Measurements from ENCODE around the gene KCNS3. TPM values are rescaled to one million over a fixed set of nuclear protein-coding genes. Genes with fewer than 3 reads are reported as not detected.

Gene KCNS3, protein sequence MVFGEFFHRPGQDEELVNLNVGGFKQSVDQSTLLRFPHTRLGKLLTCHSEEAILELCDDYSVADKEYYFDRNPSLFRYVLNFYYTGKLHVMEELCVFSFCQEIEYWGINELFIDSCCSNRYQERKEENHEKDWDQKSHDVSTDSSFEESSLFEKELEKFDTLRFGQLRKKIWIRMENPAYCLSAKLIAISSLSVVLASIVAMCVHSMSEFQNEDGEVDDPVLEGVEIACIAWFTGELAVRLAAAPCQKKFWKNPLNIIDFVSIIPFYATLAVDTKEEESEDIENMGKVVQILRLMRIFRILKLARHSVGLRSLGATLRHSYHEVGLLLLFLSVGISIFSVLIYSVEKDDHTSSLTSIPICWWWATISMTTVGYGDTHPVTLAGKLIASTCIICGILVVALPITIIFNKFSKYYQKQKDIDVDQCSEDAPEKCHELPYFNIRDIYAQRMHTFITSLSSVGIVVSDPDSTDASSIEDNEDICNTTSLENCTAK
- 28.7 TPM for total RNA-seq
- long read RNA-seq, transcript KCNS3-201 (3 exons, 2,333 nt), result major isoform, 58 of 72 reads
- long read RNA-seq, partial matches to known transcripts, result 2 of 72 reads
- long read RNA-seq, other reads (novel, unspliced or antisense), result 10 of 72 reads

DNA sequence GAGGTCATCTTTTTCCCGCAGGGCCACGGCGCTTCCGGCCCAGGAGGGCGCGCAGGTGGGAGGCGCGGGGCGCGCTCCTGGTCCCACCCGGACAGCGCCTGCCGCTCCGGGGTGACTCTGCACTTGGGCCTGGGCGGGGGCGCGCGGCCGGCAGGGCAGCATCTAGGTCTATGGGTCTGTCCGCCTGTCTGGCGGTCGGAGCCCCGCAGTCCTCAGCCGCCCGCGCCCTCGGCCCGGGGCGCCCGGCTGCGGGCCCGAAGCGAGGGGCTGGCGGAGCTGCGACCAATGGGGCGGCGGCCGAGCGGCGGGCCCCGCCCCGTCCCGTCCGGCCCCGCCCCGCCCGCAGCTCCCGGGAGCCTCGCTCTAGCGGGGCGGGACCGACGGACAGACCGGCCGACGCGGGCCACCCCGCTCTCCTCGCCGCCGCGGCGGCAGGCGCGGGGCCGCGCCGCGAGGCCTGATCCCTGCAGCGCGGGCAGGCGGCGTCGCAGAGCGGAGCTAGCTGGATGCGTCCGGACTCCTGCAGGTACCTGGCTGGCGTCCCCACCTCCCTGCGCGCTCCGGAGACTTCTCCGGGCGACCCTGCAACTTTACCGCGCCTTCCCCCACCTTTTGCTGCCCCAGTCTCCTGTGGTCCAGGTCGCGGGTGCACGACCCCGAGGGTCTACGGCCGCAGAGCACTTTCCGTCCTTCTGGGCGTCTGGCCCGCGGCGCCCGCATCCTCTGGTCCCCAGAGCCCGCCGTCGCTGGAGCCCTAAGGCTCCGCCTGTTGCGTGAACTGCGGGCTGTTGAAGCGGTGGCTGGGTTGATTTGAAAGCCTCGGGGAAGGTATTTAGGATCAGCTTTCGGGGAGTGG lies at the start of gene KCNS3:
TSS of gene KCNS3 (plus strand) at position 387 of the 856 bp plus-strand sequence. CDS start 52,342 bp downstream, outside the sequence.
- Histone ChIP-seq H3K27ac (peak within 1 kb of the TSS; percentile 87), H3K9me3 (no peaks in the 10 kb centered on the region), H3K4me3 (peak within 1 kb of the TSS; percentile 83), H3K27me3 (ENCODE audit: low read depth) (peaks cover 19% of the 10 kb centered on the region), H3K36me3 (no peaks in the 10 kb centered on the region), H3K4me1 (peaks cover 23% of the 10 kb centered on the region)
- ATAC-seq (peak; percentile 91 to 92), DNase-seq (peak; percentile 62)
- intact Hi-C loops (cut with DNase I), result no loop called here
- TF ChIP-seq, protein P1, sequence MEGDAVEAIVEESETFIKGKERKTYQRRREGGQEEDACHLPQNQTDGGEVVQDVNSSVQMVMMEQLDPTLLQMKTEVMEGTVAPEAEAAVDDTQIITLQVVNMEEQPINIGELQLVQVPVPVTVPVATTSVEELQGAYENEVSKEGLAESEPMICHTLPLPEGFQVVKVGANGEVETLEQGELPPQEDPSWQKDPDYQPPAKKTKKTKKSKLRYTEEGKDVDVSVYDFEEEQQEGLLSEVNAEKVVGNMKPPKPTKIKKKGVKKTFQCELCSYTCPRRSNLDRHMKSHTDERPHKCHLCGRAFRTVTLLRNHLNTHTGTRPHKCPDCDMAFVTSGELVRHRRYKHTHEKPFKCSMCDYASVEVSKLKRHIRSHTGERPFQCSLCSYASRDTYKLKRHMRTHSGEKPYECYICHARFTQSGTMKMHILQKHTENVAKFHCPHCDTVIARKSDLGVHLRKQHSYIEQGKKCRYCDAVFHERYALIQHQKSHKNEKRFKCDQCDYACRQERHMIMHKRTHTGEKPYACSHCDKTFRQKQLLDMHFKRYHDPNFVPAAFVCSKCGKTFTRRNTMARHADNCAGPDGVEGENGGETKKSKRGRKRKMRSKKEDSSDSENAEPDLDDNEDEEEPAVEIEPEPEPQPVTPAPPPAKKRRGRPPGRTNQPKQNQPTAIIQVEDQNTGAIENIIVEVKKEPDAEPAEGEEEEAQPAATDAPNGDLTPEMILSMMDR (IDR thresholded peaks at IDR 0.05), result no peak

DNA sequence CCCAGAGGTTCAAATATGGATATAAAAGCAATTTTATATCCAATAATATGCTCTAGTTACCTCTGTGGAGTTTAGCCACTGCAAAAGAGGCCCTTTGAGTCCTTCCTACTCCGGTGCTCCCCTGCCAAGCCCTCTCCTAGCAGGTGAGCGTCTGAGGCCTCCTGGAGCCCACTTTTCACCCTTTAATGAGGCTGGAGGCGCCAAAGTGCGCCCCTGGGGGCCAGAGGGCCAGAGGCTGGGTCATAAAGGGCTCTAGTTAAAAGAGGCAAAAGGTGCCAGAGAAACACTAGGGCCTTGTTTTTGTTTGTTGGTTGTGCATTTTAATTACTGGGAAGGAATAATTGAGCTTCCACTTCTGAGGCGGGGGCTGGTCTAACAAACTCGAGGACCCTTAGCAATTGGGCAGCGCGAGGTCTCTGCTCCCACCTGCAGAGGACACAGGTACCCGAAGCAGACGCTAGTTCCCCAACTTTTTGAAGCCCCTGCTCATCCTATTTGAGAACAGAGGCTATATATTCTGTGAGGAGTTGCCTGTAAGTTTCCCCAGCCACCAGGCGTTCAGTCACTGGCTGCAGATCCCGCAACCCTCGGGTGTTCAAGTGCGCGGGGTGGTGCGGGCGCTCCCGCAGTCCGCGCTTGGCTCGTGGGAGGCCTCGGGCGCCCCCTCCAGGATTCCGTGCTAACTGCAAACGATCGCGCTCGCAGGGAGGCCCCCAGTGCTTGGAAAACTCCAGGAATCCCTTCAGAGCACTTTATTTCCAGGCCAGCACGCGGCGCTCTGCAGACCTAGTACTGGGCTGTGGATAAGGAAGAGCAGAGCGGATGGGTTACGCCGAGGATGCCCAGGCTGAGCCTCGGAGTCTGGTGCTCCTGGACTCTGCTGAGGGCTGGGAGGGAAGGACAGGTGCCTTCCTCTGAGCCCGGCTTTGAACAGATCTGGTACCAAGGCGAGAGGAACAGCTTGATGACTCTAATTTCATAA lies 48.1 kb upstream of the KCNS3 start:
- peak; percentile 73 for DNase-seq
- TF ChIP-seq, protein P1 (IDR thresholded peaks at IDR 0.05), result peak; percentile 87
- H3K4me3 ChIP-seq, result no peak overlapping the region

DNA sequence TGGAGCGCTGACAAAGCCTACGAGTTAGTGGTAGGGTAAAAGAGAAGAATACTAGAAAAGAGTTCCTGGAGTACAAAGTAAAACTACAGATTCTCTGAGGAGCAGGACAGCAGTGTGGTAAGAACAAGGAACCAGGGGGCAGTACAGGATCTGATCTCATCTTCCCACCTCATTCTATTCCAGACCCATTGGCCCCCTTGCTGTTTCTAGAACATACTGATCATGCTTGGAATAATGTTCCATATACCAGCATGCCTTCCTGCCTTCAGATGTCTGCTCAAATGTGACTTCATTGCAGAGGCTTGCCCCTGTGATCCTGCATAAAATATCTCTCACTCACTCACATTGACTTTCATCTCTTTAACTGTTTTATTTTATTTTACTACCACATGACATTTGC lies 43.0 kb upstream of the KCNS3 start:
- no peaks in the 10 kb centered on the region for H3K36me3 ChIP-seq
- intact Hi-C loops (cut with DNase I), result no loop called here
- H3K4me3 ChIP-seq, result no peak overlapping the region
- H3K27me3 ChIP-seq (ENCODE audit: low read depth), result peaks cover 5% of the 10 kb centered on the region
- TF ChIP-seq, protein P1 (IDR thresholded peaks at IDR 0.05), result no peak
- DNase-seq, result no peak
- no peaks in the 10 kb centered on the region for H3K9me3 ChIP-seq
- no peaks in the 10 kb centered on the region for H3K4me1 ChIP-seq
- no peak overlapping the region for H3K27ac ChIP-seq
- ATAC-seq, result no peak

More for the DNA sequence above, 48.1 kb upstream of the KCNS3 start:
- Histone ChIP-seq H3K27me3 (ENCODE audit: low read depth) (peaks cover 12% of the 10 kb centered on the region), H3K4me1 (no peaks in the 10 kb centered on the region), H3K27ac (no peak overlapping the region), H3K9me3 (no peaks in the 10 kb centered on the region), H3K36me3 (no peaks in the 10 kb centered on the region)
- intact Hi-C loops (cut with DNase I), result no loop called here
- peak; percentile 88 to 94 for ATAC-seq

DNA sequence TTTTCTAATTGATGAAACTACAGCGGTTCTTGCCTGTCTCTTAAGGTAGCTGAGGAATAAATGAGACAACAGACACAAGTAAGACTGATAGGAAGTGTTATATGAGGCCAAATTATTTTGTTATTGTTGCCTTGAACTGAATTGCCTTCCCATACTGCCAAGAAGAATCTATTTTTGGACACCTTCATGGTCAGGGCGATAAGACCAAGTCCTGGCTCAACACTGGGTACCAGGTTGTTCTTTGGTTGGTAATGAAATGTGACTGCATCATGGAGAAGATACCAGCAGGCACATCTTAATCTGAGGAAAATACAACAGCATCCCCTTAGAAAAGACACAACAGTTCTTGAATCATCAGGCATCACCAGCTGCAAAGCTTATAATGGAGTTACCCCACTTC lies 38.5 kb upstream of the KCNS3 start:
- no peak overlapping the region for H3K4me3 ChIP-seq
- intact Hi-C loops (cut with DNase I), result no loop called here
- H3K36me3 ChIP-seq, result no peaks in the 10 kb centered on the region
- H3K9me3 ChIP-seq, result no peaks in the 10 kb centered on the region
- no peaks in the 10 kb centered on the region for H3K4me1 ChIP-seq
- no peak overlapping the region for H3K27ac ChIP-seq
- no peak for DNase-seq
- no peak for ATAC-seq
- no peaks in the 10 kb centered on the region for H3K27me3 ChIP-seq (ENCODE audit: low read depth)
- TF ChIP-seq, protein P1 (IDR thresholded peaks at IDR 0.05), result no peak
